ENCODE measurements around the gene NHLRC4. TPM values are rescaled to one million over a fixed set of nuclear protein-coding genes. Genes with fewer than 3 reads are reported as not detected.

Gene NHLRC4
- total RNA-seq, 1 donor from 2014 or later = 0.38 TPM

GRCh38 chr16:546909-547770 is 19.7 kb upstream of the NHLRC4 start:
- DNase-seq (peak; percentile 81), ATAC-seq (ENCODE audit: poor library complexity) (peak; percentile 72)
- intact Hi-C loops (cut with DNase I) = no loop called here

- intact Hi-C loops (cut with DNase I) = no loop called here
- ATAC-seq (ENCODE audit: poor library complexity) (no peak), DNase-seq (no peak)
Measured at GRCh38 chr16:548586-548985, 18.2 kb upstream of the NHLRC4 start.

DNA sequence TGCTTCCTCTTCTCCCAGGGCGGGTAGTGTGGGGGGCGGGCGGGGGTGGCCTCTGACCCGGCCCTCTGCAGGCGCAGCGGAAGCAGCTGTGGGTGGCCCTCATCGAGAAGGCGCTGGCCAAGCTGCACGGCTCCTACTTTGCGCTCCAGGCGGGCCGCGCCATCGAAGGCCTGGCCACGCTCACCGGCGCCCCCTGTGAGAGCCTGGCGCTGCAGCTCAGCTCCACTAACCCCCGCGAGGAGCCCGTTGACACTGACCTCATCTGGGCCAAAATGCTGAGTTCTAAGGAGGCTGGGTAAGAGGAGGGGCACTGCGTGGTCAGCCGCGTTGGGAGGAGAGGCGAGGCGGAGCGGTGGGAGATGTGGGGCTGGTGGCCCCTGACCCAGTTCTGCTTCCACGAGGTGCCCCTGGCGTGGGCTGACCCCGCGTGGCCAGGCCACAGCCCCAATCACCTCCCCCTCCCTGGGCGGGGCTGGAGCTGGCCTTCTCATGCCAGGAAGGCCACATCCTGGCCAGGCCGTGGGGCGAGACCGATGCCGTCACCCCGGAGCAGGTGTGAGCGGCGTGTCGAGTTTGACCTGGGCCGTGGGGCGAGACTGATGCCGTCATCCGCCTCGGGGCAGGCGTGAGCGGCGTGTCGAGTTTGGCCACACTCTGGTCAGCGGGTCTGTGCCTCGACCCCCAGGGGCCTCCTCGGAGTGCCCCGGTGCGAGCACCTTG is 17.1 kb upstream of the NHLRC4 start:
- intact Hi-C loops (cut with DNase I) = no loop called here
- ATAC-seq (ENCODE audit: poor library complexity) (no peak), DNase-seq (no peak)

- ATAC-seq (ENCODE audit: poor library complexity) = no peak
- intact Hi-C loops (cut with DNase I) = no loop called here
- DNase-seq = no peak
Measured at GRCh38 chr16:551210-551609, 15.6 kb upstream of the NHLRC4 start.

- DNase-seq (no peak), ATAC-seq (ENCODE audit: poor library complexity) (no peak)
- intact Hi-C loops (cut with DNase I) = no loop called here
Measured at GRCh38 chr16:552171-552570, 14.6 kb upstream of the NHLRC4 start.

- no peak for ATAC-seq (ENCODE audit: poor library complexity)
- DNase-seq = no peak
- intact Hi-C loops (cut with DNase I) = no loop called here
Measured at GRCh38 chr16:553601-554296, 13.1 kb upstream of the NHLRC4 start.

DNA sequence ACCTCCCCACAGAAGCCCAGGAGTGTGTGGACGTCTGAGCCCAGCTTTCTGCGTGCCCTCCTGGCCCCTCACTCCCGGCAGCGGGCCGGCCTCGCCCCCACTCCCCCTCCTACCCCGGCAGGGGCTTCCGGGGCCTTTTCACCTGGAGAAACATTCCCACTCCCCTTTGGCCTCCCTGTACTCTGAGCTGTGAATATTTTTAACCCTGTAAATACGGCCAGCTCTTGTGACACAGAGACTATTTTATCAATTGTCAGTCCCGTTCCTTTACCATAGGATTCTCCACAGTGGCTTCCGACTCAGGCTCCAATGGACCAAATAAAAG is 12.5 kb upstream of the NHLRC4 start:
- no peak for DNase-seq
- intact Hi-C loops (cut with DNase I) = no loop called here
- no peak for ATAC-seq (ENCODE audit: poor library complexity)

- no peak for DNase-seq
- ATAC-seq (ENCODE audit: poor library complexity) = no peak
- intact Hi-C loops (cut with DNase I) = no loop called here
Measured at GRCh38 chr16:554640-555365, 12.0 kb upstream of the NHLRC4 start.

- intact Hi-C loops (cut with DNase I) = no loop called here
- ATAC-seq (ENCODE audit: poor library complexity) (no peak), DNase-seq (no peak)
Measured at GRCh38 chr16:555528-556473, 11.0 kb upstream of the NHLRC4 start.

- intact Hi-C loops (cut with DNase I) = no loop called here
- ATAC-seq (ENCODE audit: poor library complexity) (no peak), DNase-seq (no peak)
Measured at GRCh38 chr16:556474-557173, 10.2 kb upstream of the NHLRC4 start.

DNA sequence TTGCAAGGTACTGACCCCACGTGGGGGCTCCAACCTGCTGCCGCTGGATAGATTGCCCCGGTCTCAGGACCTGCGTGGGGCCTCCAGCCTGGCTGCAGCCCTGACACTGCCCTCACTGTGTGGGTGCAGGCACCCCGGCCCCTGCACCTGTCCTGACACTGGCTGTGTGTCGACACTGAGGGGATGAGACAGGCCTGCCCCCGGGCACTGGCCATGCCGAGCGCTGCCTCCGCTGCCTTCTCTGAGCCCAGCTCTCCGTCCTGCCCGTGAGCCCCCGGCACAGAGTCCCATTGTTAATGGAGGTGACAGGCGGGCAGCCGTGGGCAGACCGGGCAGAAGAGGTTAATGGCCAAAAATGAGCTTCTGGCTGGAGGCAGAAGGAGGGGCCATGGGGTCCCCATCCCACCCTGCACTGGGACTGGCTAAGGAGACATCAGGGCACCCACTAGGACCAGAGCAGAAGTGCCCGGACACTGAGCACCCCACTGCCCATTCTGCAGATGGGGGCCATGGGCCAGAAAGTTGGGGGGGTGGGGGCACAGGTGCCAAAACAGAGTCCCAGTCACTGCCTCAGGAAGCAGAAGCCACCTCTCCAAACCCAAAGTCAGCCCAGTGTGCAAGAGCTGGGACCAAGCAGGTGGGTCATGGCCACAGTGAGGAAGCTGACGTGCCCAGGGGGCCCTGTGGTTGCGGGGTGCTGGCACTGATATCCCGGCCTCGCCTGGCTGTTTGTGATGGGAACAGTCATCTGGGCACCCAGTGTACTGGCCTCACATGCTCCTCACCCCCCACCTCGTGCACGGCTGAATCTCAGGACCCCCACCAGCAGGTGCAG is 9.1 kb upstream of the NHLRC4 start:
- intact Hi-C loops (cut with DNase I) = no loop called here
- DNase-seq (no peak), ATAC-seq (ENCODE audit: poor library complexity) (no peak)

DNA sequence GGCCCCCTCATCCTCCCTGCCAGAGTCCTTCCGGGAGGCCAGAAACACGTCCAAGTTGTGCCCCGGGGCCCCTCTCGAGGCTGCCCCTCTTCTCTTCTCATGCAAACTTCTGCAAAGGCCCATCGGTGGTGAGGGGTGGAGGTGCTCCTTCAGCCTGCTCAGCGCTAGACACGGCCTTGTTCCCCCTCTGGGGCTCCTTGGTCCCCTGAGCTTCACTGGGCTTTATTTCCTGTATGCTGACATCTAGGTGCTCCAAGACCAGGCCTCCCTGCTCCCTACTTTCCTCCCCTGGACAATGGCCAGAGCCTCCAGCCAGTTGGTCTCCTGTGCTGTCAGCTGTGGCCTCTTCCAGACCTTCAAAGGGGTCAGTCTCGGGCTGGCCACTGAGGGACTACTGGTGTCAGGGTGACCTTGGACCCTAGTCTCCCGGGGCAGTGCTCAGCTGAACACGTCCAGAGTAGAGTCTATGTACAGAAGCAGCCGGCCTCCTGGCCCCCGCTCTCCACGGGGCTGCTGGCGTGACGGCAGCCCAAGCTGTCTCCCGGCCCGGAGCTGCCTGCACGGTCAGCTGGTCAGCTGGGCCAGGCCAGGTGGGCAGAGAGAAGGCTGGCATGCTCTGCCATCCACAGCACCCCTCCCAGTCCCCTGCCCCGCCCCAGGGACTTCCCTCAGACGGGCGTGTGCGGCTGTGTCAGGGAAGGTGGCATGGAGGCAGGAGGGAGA is 8.3 kb upstream of the NHLRC4 start:
- ATAC-seq (ENCODE audit: poor library complexity) (peak; percentile 28), DNase-seq (peak; percentile 57)
- intact Hi-C loops (cut with DNase I) = no loop called here

GRCh38 chr16:559021-559380 is 7.8 kb upstream of the NHLRC4 start:
- ATAC-seq (ENCODE audit: poor library complexity) = no peak
- intact Hi-C loops (cut with DNase I) = no loop called here
- no peak for DNase-seq

DNA sequence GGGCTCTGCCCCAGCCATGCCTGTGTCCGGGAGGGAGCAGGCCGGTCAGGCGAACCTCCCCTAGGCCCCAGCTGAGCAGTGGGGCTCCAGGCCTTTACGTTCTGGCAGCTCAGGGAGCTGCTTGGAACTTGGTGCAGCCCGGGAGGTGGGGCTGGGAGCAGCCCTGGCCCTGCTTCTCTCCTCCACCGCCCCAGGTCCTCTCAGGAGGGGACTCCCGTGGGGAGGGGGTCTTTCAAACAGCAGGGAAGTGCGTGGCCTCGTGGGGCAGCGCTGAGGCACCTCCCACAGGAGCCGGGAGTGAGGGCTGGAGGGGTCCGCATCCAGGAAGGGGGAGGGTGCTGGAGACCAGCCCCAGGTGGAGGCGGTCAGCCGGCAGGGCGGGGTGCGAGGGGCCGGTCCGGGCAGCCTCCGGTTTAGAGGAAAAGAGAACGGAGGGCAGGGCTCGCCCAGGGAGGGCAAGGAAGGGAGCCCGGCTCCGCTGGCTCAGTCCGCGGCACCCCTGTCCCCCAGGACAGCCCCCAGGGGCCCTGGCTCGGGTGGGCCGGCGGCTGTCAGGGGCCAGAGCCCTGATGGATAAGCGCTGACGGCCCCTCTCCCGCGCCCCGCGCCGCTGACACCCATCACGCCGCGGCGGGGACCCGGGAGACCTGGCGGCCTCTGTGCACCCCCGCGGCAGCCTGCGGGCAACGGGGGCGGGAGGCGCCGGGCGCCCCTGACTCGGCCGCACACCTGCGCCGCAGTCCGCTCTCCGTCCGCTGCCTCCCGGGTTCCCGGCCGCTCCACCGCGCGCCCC is 7.2 kb upstream of the NHLRC4 start:
- no peak for DNase-seq
- intact Hi-C loops (cut with DNase I) = no loop called here
- ATAC-seq (ENCODE audit: poor library complexity) = no peak

DNA sequence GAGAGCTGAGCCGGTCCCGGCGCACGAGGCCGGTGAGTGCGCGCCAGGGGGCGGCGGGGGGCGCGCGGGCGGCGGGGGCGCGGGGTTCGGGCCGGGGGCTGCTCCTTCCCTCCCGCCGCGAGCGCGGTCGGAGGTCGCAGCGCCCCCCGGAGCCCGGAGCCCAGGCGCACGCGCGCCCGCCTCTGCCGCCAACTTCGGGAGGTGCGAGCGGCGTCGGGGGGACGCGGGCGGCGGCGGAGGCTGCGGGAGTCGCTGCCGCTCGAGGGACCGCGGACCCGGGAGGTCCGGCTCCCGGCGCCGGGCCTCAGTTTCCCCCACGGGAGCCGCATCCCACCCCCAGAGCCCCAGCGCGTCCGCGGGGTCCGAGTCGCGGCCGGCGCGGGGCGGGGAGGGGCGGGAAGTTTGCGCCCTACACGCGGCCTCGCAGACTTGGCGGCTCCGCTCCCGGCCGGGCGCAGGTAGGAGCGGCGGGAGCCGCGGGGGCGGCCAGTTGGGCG is 6.6 kb upstream of the NHLRC4 start, which contains the start of gene PRR35:
Gene PRR35, plus strand, starts transcription at position 191 of the 497 bp plus-strand sequence. CDS start 2,901 bp downstream, outside the sequence.
- intact Hi-C loops (cut with DNase I) = no loop called here
- ATAC-seq (ENCODE audit: poor library complexity) = no peak
- DNase-seq = no peak
